Endothelial cell of umbilical vein (primary cell): ENCODE data around the gene KLHDC1.

Experiments used
- EZH2 ChIP-seq: IDR thresholded peaks from 2 replicates; pipeline ENCODE4 v1.6.1; 2012; ENCODE audit warnings: borderline replicate concordance, low read depth, mild to moderate bottlenecking, moderate library complexity, low read length, inconsistent platforms; ENCODE audit not compliant: severe bottlenecking
- FOS ChIP-seq: IDR thresholded peaks from 2 replicates; pipeline ENCODE4 v1.6.1; 2011; ENCODE audit warnings: mild to moderate bottlenecking, low read length, moderate library complexity, borderline replicate concordance; ENCODE audit not compliant: insufficient read depth
- JUN ChIP-seq: IDR thresholded peaks from 2 replicates; pipeline ENCODE4 v1.6.1; 2011; ENCODE audit warnings: borderline replicate concordance, low read depth; ENCODE audit not compliant: insufficient read length, insufficient read depth
- POLR2A ChIP-seq: IDR thresholded peaks from 2 replicates; pipeline ENCODE4 v1.6.1; 2012; ENCODE audit warnings: low read depth, mild to moderate bottlenecking, control low read depth, low read length
- POLR2AphosphoS5 ChIP-seq: IDR thresholded peaks from 2 replicates; pipeline ENCODE4 v1.6.1; 2012; ENCODE audit warnings: low read depth, mild to moderate bottlenecking, control low read depth, low read length, moderate library complexity; ENCODE audit not compliant: insufficient read depth
- TF ChIP-seq, protein P1 (sequence below), 2 donors: IDR thresholded peaks; 1 replicate in 1 of 2; 2 replicates in 1 of 2; pipeline ENCODE4 v1.5.1; 2011; ENCODE audit warnings: low read length in 2 of 2, mild to moderate bottlenecking in 2 of 2, moderate library complexity in 2 of 2, control low read depth in 1 of 2, inconsistent platforms in 1 of 2, low read depth in 1 of 2; ENCODE audit not compliant: insufficient read depth in 1 of 2; ENCODE audit errors: extremely low read depth in 1 of 2
- TF ChIP-seq, protein P2 (sequence below): IDR thresholded peaks from 2 replicates; pipeline ENCODE4 v1.6.1; 2011; ENCODE audit not compliant: insufficient read depth, insufficient read length

DNA sequence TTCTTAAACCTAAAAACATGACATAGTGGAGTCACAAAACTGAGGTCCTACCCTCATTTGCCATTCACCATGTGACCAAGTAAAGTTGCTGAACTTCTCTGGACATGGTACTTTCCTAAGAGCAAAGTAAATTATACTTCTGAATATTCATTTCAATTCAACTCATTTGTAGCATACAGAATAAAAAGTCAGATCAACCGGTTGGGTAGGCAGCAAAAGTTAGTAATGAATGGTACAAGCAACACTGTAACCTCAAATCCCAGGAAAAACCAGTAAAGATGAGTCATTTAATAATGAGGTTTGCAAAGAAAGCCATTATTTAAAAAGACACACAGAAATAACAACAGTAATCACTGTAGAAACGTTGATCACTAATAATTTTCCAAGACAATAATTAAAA, 13.6 kb upstream of the KLHDC1 start:
- TF ChIP-seq POLR2A (no peak), JUN (no peak), FOS (no peak), EZH2 (no peak), POLR2AphosphoS5 (no peak)
- TF ChIP-seq, protein P1, sequence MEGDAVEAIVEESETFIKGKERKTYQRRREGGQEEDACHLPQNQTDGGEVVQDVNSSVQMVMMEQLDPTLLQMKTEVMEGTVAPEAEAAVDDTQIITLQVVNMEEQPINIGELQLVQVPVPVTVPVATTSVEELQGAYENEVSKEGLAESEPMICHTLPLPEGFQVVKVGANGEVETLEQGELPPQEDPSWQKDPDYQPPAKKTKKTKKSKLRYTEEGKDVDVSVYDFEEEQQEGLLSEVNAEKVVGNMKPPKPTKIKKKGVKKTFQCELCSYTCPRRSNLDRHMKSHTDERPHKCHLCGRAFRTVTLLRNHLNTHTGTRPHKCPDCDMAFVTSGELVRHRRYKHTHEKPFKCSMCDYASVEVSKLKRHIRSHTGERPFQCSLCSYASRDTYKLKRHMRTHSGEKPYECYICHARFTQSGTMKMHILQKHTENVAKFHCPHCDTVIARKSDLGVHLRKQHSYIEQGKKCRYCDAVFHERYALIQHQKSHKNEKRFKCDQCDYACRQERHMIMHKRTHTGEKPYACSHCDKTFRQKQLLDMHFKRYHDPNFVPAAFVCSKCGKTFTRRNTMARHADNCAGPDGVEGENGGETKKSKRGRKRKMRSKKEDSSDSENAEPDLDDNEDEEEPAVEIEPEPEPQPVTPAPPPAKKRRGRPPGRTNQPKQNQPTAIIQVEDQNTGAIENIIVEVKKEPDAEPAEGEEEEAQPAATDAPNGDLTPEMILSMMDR (IDR thresholded peaks at IDR 0.05; ENCODE audit: extremely low read depth in 1 of 2, insufficient read depth in 1 of 2, low read depth in 1 of 2, low read length in 2 of 2), result no peak
- TF ChIP-seq, protein P2, sequence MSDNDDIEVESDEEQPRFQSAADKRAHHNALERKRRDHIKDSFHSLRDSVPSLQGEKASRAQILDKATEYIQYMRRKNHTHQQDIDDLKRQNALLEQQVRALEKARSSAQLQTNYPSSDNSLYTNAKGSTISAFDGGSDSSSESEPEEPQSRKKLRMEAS, result no peak
